ENCODE results near the gene VPS33A.

Gene VPS33A

DNA sequence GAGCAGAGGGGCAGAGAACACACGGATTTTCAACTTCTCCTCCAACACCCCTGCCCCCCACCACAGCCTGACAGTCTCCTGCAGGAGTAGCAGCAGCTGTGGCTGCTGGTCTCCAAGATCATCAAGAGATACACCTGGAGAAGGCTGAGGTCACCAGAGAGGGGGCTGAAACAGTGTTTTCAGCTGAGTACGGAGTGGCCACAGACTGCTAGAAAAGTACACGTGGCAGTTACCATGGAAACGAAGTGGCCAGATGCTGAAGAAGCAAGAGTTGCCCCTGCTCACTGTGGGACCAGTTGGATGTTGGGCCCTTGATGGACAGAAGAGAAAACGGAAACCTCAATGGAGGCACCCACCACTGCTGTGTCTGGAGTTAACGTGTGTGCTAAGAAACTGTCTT lies 35.5 kb downstream of the VPS33A start:
- peaks cover 15% of the 10 kb centered on the region for H3K36me3 ChIP-seq (ENCODE audit: control insufficient read depth, insufficient read depth, low read length)
- no peaks in the 10 kb centered on the region for H3K27me3 ChIP-seq (ENCODE audit: control insufficient read depth, insufficient read depth, low read length, poor library complexity, severe bottlenecking)
- WGBS, 2 experiments = 80% methylated on average over 6 of the region's 6 CpGs
- no peak overlapping the region for H3K27ac ChIP-seq (ENCODE audit: insufficient read depth, low read depth, low read length, poor library complexity, severe bottlenecking)
- no peaks in the 10 kb centered on the region for H3K9me3 ChIP-seq (ENCODE audit: control insufficient read depth, low read length)
- H3K4me3 ChIP-seq (ENCODE audit: insufficient read depth, low read depth, low read length) = no peak overlapping the region
- no peaks in the 10 kb centered on the region for H3K4me1 ChIP-seq (ENCODE audit: control insufficient read depth, insufficient read depth, low read length)

- H3K27me3 ChIP-seq (ENCODE audit: control insufficient read depth, insufficient read depth, low read length, poor library complexity, severe bottlenecking) = no peaks in the 10 kb centered on the region
Observed at GRCh38 chr12:122228092-122228491, 38.2 kb downstream of the VPS33A start.

GRCh38 chr12:122227341-122227740 lies 39.0 kb downstream of the VPS33A start:
- Histone ChIP-seq H3K4me1 (ENCODE audit: control insufficient read depth, insufficient read depth, low read length) (peaks cover 24% of the 10 kb centered on the region), H3K27ac (ENCODE audit: insufficient read depth, low read depth, low read length, poor library complexity, severe bottlenecking) (no peak overlapping the region), H3K9me3 (ENCODE audit: control insufficient read depth, low read length) (no peaks in the 10 kb centered on the region), H3K4me3 (ENCODE audit: insufficient read depth, low read depth, low read length) (no peak overlapping the region), H3K27me3 (ENCODE audit: control insufficient read depth, insufficient read depth, low read length, poor library complexity, severe bottlenecking) (no peaks in the 10 kb centered on the region), H3K36me3 (ENCODE audit: control insufficient read depth, insufficient read depth, low read length) (peaks cover 7% of the 10 kb centered on the region)
- 95 to 96% methylated on average over 17 of the region's 17 CpGs for WGBS, 2 experiments

More at GRCh38 chr12:122228092-122228491, 38.2 kb downstream of the VPS33A start:
- Histone ChIP-seq H3K27ac (ENCODE audit: insufficient read depth, low read depth, low read length, poor library complexity, severe bottlenecking) (no peak overlapping the region), H3K9me3 (ENCODE audit: control insufficient read depth, low read length) (no peaks in the 10 kb centered on the region), H3K36me3 (ENCODE audit: control insufficient read depth, insufficient read depth, low read length) (peaks cover 13% of the 10 kb centered on the region), H3K4me3 (ENCODE audit: insufficient read depth, low read depth, low read length) (no peak overlapping the region), H3K4me1 (ENCODE audit: control insufficient read depth, insufficient read depth, low read length) (peaks cover 18% of the 10 kb centered on the region)
- WGBS, 2 experiments = 92 to 97% methylated on average over 5 of the region's 5 CpGs

- no peaks in the 10 kb centered on the region for H3K27me3 ChIP-seq (ENCODE audit: control insufficient read depth, insufficient read depth, low read length, poor library complexity, severe bottlenecking)
- peaks cover 5% of the 10 kb centered on the region for H3K36me3 ChIP-seq (ENCODE audit: control insufficient read depth, insufficient read depth, low read length)
- H3K4me1 ChIP-seq (ENCODE audit: control insufficient read depth, insufficient read depth, low read length) = peaks cover 24% of the 10 kb centered on the region
- no peak overlapping the region for H3K27ac ChIP-seq (ENCODE audit: insufficient read depth, low read depth, low read length, poor library complexity, severe bottlenecking)
- no peak overlapping the region for H3K4me3 ChIP-seq (ENCODE audit: insufficient read depth, low read depth, low read length)
- no peaks in the 10 kb centered on the region for H3K9me3 ChIP-seq (ENCODE audit: control insufficient read depth, low read length)
- WGBS, 2 experiments = 26 to 28% methylated on average over 55 of the region's 55 CpGs
Observed at GRCh38 chr12:122226366-122227125, 39.7 kb downstream of the VPS33A start.

- Histone ChIP-seq H3K27me3 (ENCODE audit: control insufficient read depth, insufficient read depth, low read length, poor library complexity, severe bottlenecking) (no peaks in the 10 kb centered on the region), H3K36me3 (ENCODE audit: control insufficient read depth, insufficient read depth, low read length) (peaks cover 10% of the 10 kb centered on the region), H3K4me3 (ENCODE audit: insufficient read depth, low read depth, low read length) (peak within 1 kb of the TSS; percentile 86), H3K9me3 (ENCODE audit: control insufficient read depth, low read length) (no peaks in the 10 kb centered on the region), H3K4me1 (ENCODE audit: control insufficient read depth, insufficient read depth, low read length) (peaks cover 24% of the 10 kb centered on the region), H3K27ac (ENCODE audit: insufficient read depth, low read depth, low read length, poor library complexity, severe bottlenecking) (peak within 1 kb of the TSS; percentile 95)
- WGBS, 2 experiments = 0% methylated on average over 74 of the region's 74 CpGs
Observed at GRCh38 chr12:122225683-122226365, 40.5 kb downstream of the VPS33A start, which contains the start of gene DIABLO. Gene DIABLO (minus strand): TSS chr12:122226052. CDS start chr12:122226014, 38 bp downstream.

DNA sequence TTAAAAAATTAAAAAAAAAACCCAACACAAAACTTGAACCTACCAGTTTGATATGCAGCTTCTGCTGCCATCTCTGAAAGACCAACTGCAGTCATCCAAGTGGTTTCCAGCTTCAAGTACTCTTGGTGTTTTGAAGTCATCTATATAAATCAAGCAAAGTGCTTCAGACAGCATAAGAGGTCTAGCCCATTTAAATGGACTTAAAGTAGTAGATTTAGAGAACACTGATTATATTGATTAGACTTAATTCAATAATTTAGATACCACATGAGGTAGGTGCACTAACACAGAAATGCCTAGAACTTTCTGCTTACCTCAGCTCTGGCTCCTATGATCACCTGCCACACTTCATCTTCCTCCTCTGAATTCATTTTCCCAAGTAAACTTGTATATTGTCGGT lies 49.8 kb downstream of the VPS33A start:
- no peaks in the 10 kb centered on the region for H3K9me3 ChIP-seq (ENCODE audit: control insufficient read depth, low read length)
- H3K4me1 ChIP-seq (ENCODE audit: control insufficient read depth, insufficient read depth, low read length) = no peaks in the 10 kb centered on the region
- H3K27ac ChIP-seq (ENCODE audit: insufficient read depth, low read depth, low read length, poor library complexity, severe bottlenecking) = no peak overlapping the region
- 100% methylated on average over 1 of the region's 1 CpG; no CpG with 5 or more reads in 1 of the 2 experiments for WGBS, 2 experiments
- H3K27me3 ChIP-seq (ENCODE audit: control insufficient read depth, insufficient read depth, low read length, poor library complexity, severe bottlenecking) = no peaks in the 10 kb centered on the region
- H3K36me3 ChIP-seq (ENCODE audit: control insufficient read depth, insufficient read depth, low read length) = peaks cover 72% of the 10 kb centered on the region
- no peak overlapping the region for H3K4me3 ChIP-seq (ENCODE audit: insufficient read depth, low read depth, low read length)

DNA sequence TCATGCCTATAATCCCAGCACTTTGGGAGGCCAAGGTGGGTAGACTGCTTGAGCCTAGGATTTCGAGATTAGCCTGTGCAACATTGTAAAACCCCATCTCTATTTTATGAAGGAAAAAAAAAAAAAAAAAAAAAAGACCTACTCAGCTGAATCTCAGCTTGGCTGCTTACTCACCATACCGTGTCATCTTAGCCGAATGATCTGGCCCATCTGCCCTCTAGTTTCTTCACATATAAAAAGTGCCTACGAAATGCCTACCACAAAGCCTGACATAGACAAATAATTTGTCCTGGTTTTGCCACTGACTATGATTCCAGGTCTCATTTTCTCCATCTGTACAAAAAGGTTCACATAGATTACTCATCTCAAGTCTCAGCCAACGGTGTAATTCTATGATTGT lies 50.5 kb downstream of the VPS33A start:
- H3K4me3 ChIP-seq (ENCODE audit: insufficient read depth, low read depth, low read length) = no peak overlapping the region
- WGBS, 2 experiments = 97% methylated on average over 4 of the region's 5 CpGs
- no peaks in the 10 kb centered on the region for H3K27me3 ChIP-seq (ENCODE audit: control insufficient read depth, insufficient read depth, low read length, poor library complexity, severe bottlenecking)
- H3K4me1 ChIP-seq (ENCODE audit: control insufficient read depth, insufficient read depth, low read length) = no peaks in the 10 kb centered on the region
- H3K9me3 ChIP-seq (ENCODE audit: control insufficient read depth, low read length) = no peaks in the 10 kb centered on the region
- H3K36me3 ChIP-seq (ENCODE audit: control insufficient read depth, insufficient read depth, low read length) = peaks cover 72% of the 10 kb centered on the region
- H3K27ac ChIP-seq (ENCODE audit: insufficient read depth, low read depth, low read length, poor library complexity, severe bottlenecking) = no peak overlapping the region

- WGBS, 2 experiments = 94% methylated on average over 18 of the region's 18 CpGs
- Histone ChIP-seq H3K36me3 (ENCODE audit: control insufficient read depth, insufficient read depth, low read length) (peaks cover 35% of the 10 kb centered on the region), H3K9me3 (ENCODE audit: control insufficient read depth, low read length) (no peaks in the 10 kb centered on the region), H3K4me1 (ENCODE audit: control insufficient read depth, insufficient read depth, low read length) (no peaks in the 10 kb centered on the region), H3K4me3 (ENCODE audit: insufficient read depth, low read depth, low read length) (no peak overlapping the region), H3K27ac (ENCODE audit: insufficient read depth, low read depth, low read length, poor library complexity, severe bottlenecking) (no peak overlapping the region), H3K27me3 (ENCODE audit: control insufficient read depth, insufficient read depth, low read length, poor library complexity, severe bottlenecking) (peaks cover 33% of the 10 kb centered on the region)
Observed at GRCh38 chr12:122208073-122208820, 58.0 kb downstream of the VPS33A start.

GRCh38 chr12:122207391-122207790 lies 58.9 kb downstream of the VPS33A start:
- no peak overlapping the region for H3K27ac ChIP-seq (ENCODE audit: insufficient read depth, low read depth, low read length, poor library complexity, severe bottlenecking)
- no peaks in the 10 kb centered on the region for H3K4me1 ChIP-seq (ENCODE audit: control insufficient read depth, insufficient read depth, low read length)
- H3K9me3 ChIP-seq (ENCODE audit: control insufficient read depth, low read length) = no peaks in the 10 kb centered on the region
- peaks cover 42% of the 10 kb centered on the region for H3K27me3 ChIP-seq (ENCODE audit: control insufficient read depth, insufficient read depth, low read length, poor library complexity, severe bottlenecking)
- 89 to 91% methylated on average over 8 of the region's 8 CpGs for WGBS, 2 experiments
- no peak overlapping the region for H3K4me3 ChIP-seq (ENCODE audit: insufficient read depth, low read depth, low read length)
- peaks cover 27% of the 10 kb centered on the region for H3K36me3 ChIP-seq (ENCODE audit: control insufficient read depth, insufficient read depth, low read length)

- Histone ChIP-seq H3K27me3 (ENCODE audit: control insufficient read depth, insufficient read depth, low read length, poor library complexity, severe bottlenecking) (peaks cover 46% of the 10 kb centered on the region), H3K36me3 (ENCODE audit: control insufficient read depth, insufficient read depth, low read length) (peaks cover 24% of the 10 kb centered on the region), H3K4me1 (ENCODE audit: control insufficient read depth, insufficient read depth, low read length) (no peaks in the 10 kb centered on the region)
Observed at GRCh38 chr12:122206976-122207375, 59.3 kb downstream of the VPS33A start.

More at GRCh38 chr12:122206976-122207375, 59.3 kb downstream of the VPS33A start:
- Histone ChIP-seq H3K4me3 (ENCODE audit: insufficient read depth, low read depth, low read length) (no peak overlapping the region), H3K27ac (ENCODE audit: insufficient read depth, low read depth, low read length, poor library complexity, severe bottlenecking) (no peak overlapping the region), H3K9me3 (ENCODE audit: control insufficient read depth, low read length) (no peaks in the 10 kb centered on the region)
- 81 to 85% methylated on average over 8 of the region's 8 CpGs for WGBS, 2 experiments

Measured in ectodermal cell (in vitro differentiated cells).